ENCODE data around the gene CLSTN2.

Gene CLSTN2

GRCh38 chr3:139944256-139944910 lies 9.4 kb downstream of the CLSTN2 start:
- no peak for DNase-seq

GRCh38 chr3:139945386-139945785 lies 10.4 kb downstream of the CLSTN2 start:
- DNase-seq: no peak

- DNase-seq: no peak
Observed at GRCh38 chr3:139945942-139946341, 11.0 kb downstream of the CLSTN2 start.

GRCh38 chr3:139948467-139948866 lies 13.5 kb downstream of the CLSTN2 start:
- DNase-seq: no peak

GRCh38 chr3:139948898-139949297 lies 13.9 kb downstream of the CLSTN2 start:
- DNase-seq: no peak

GRCh38 chr3:139953131-139953910 lies 18.3 kb downstream of the CLSTN2 start:
- no peak for DNase-seq

GRCh38 chr3:139954146-139954860 lies 19.3 kb downstream of the CLSTN2 start:
- no peak for DNase-seq

- no peak for DNase-seq
Observed at GRCh38 chr3:139957844-139958243, 22.9 kb downstream of the CLSTN2 start.

- DNase-seq: no peak
Observed at GRCh38 chr3:139969386-139969785, 34.4 kb downstream of the CLSTN2 start.

- DNase-seq: no peak
Observed at GRCh38 chr3:139970526-139970925, 35.5 kb downstream of the CLSTN2 start.

- DNase-seq: no peak
Observed at GRCh38 chr3:139974809-139975425, 39.9 kb downstream of the CLSTN2 start.

- no peak for DNase-seq
Observed at GRCh38 chr3:139975594-139976365, 40.8 kb downstream of the CLSTN2 start.

GRCh38 chr3:139978966-139979365 lies 44.0 kb downstream of the CLSTN2 start:
- DNase-seq: no peak

GRCh38 chr3:139979991-139980390 lies 45.0 kb downstream of the CLSTN2 start:
- DNase-seq: no peak

- DNase-seq: no peak
Observed at GRCh38 chr3:139982404-139982803, 47.4 kb downstream of the CLSTN2 start.

GRCh38 chr3:139985576-139985975 lies 50.6 kb downstream of the CLSTN2 start:
- no peak for DNase-seq

GRCh38 chr3:139987908-139988307 lies 52.9 kb downstream of the CLSTN2 start:
- no peak for DNase-seq

GRCh38 chr3:139988472-139989156 lies 53.6 kb downstream of the CLSTN2 start:
- DNase-seq: no peak

- DNase-seq: no peak
Observed at GRCh38 chr3:139994891-139995290, 59.9 kb downstream of the CLSTN2 start.

- no peak for DNase-seq
Observed at GRCh38 chr3:140004271-140004670, 69.3 kb downstream of the CLSTN2 start.

GRCh38 chr3:140006331-140006730 lies 71.3 kb downstream of the CLSTN2 start:
- DNase-seq: no peak

- DNase-seq: no peak
Observed at GRCh38 chr3:140007081-140007480, 72.1 kb downstream of the CLSTN2 start.
